Activated CD4-positive, alpha-beta memory T cell treated with anti-CD3 and anti-CD28 coated beads for 36 hours (primary cell): ENCODE results near the gene ADRA2C. TPM values are rescaled to one million over a fixed set of nuclear protein-coding genes. Genes with fewer than 3 reads are reported as not detected.

Source experiments
- CTCF ChIA-PET: fragments of 350-600 bp; sonication (Branson Sonifier 250); formaldehyde crosslinking; loops from one replicate; lab custom pipeline; 2021; ENCODE audit warnings: antibody characterized with exemption, inconsistent platforms; lab: Charles Lee
- POLR2A ChIA-PET: fragments of 350-600 bp; sonication (Branson Sonifier 250); formaldehyde crosslinking; loops from one replicate; lab custom pipeline; 2021; ENCODE audit warnings: antibody characterized with exemption; lab: Charles Lee
- DNase-seq: peaks from one replicate; pipeline ENCODE4 v3.0.0-alpha.2; 2020
- H3K27ac Mint-ChIP-seq: one replicate; pipeline ENCODE4 v1.8.0; 2021; ENCODE audit warnings: mixed read lengths
- H3K27me3 Mint-ChIP-seq: one replicate; pipeline ENCODE4 v1.8.0; 2021; ENCODE audit warnings: mixed read lengths
- H3K36me3 Mint-ChIP-seq: one replicate; pipeline ENCODE4 v1.8.0; 2021; ENCODE audit warnings: mixed read lengths
- H3K4me1 Mint-ChIP-seq: one replicate; pipeline ENCODE4 v1.8.0; 2021; ENCODE audit warnings: low read depth, mixed read lengths
- H3K4me3 Mint-ChIP-seq: one replicate; pipeline ENCODE4 v1.8.0; 2021; ENCODE audit warnings: mild to moderate bottlenecking, mixed read lengths
- H3K9me3 Mint-ChIP-seq: one replicate; pipeline ENCODE4 v1.8.0; 2021; ENCODE audit warnings: mixed read lengths
- intact Hi-C: fragments of 100-400 bp; cut with micrococcal nuclease; formaldehyde crosslinking; loops from one replicate; pipeline ENCODE4 v1.15.1; 2023
- total RNA-seq, 2 experiments: library from RNA; stranded (reverse); gene quantifications; one replicate each; pipeline ENCODE4 v1.2.3, GENCODE V29; 2021

Gene ADRA2C
- total RNA-seq, 2 experiments from 2014 or later = not detected

GRCh38 chr4:3799496-3799895 is 33.3 kb downstream of the ADRA2C start:
- POLR2A ChIA-PET = no interaction called here

GRCh38 chr4:3800351-3800750 is 34.2 kb downstream of the ADRA2C start:
- DNase-seq = no peak
- Mint-ChIP-seq H3K27ac (no peak overlapping the region), H3K4me1 (no peaks in the 10 kb centered on the region), H3K27me3 (peaks cover 4% of the 10 kb centered on the region), H3K36me3 (no peaks in the 10 kb centered on the region), H3K9me3 (peaks cover 17% of the 10 kb centered on the region), H3K4me3 (no peak overlapping the region)
- intact Hi-C loops = no loop called here
- POLR2A ChIA-PET = no interaction called here
- CTCF ChIA-PET = no interaction called here

More at GRCh38 chr4:3799496-3799895, 33.3 kb downstream of the ADRA2C start:
- H3K27me3 Mint-ChIP-seq = peaks cover 4% of the 10 kb centered on the region
- no peak for DNase-seq
- no peak overlapping the region for H3K27ac Mint-ChIP-seq
- peaks cover 24% of the 10 kb centered on the region for H3K9me3 Mint-ChIP-seq
- H3K4me1 Mint-ChIP-seq = no peaks in the 10 kb centered on the region
- intact Hi-C loops = no loop called here
- H3K36me3 Mint-ChIP-seq = no peaks in the 10 kb centered on the region
- CTCF ChIA-PET = no interaction called here
- H3K4me3 Mint-ChIP-seq = no peak overlapping the region

GRCh38 chr4:3801521-3801920 is 35.3 kb downstream of the ADRA2C start:
- Mint-ChIP-seq H3K4me1 (no peaks in the 10 kb centered on the region), H3K4me3 (no peak overlapping the region), H3K27ac (no peak overlapping the region), H3K27me3 (peaks cover 4% of the 10 kb centered on the region), H3K9me3 (peaks cover 6% of the 10 kb centered on the region), H3K36me3 (no peaks in the 10 kb centered on the region)
- ChIA-PET CTCF (no interaction called here), POLR2A (no interaction called here)
- no peak for DNase-seq
- intact Hi-C loops = no loop called here

- peaks cover 4% of the 10 kb centered on the region for H3K27me3 Mint-ChIP-seq
- no peaks in the 10 kb centered on the region for H3K36me3 Mint-ChIP-seq
- intact Hi-C loops = no loop called here
- no peak overlapping the region for H3K4me3 Mint-ChIP-seq
- no peak for DNase-seq
- ChIA-PET CTCF (no interaction called here), POLR2A (no interaction called here)
- peaks cover 1% of the 10 kb centered on the region for H3K9me3 Mint-ChIP-seq
- no peaks in the 10 kb centered on the region for H3K4me1 Mint-ChIP-seq
- no peak overlapping the region for H3K27ac Mint-ChIP-seq
Measured at GRCh38 chr4:3801931-3802550, 35.9 kb downstream of the ADRA2C start.

- H3K4me1 Mint-ChIP-seq = no peaks in the 10 kb centered on the region
- H3K36me3 Mint-ChIP-seq = no peaks in the 10 kb centered on the region
- H3K9me3 Mint-ChIP-seq = no peaks in the 10 kb centered on the region
- intact Hi-C loops = no loop called here
- CTCF ChIA-PET = no interaction called here
- DNase-seq = no peak
- no peak overlapping the region for H3K27ac Mint-ChIP-seq
- POLR2A ChIA-PET = no interaction called here
- peaks cover 5% of the 10 kb centered on the region for H3K27me3 Mint-ChIP-seq
- H3K4me3 Mint-ChIP-seq = no peak overlapping the region
Measured at GRCh38 chr4:3802571-3803474, 36.6 kb downstream of the ADRA2C start.

GRCh38 chr4:3803475-3803847 is 37.3 kb downstream of the ADRA2C start:
- Mint-ChIP-seq H3K4me3 (no peak overlapping the region), H3K27me3 (peaks cover 7% of the 10 kb centered on the region), H3K36me3 (no peaks in the 10 kb centered on the region), H3K27ac (no peak overlapping the region), H3K9me3 (no peaks in the 10 kb centered on the region), H3K4me1 (no peaks in the 10 kb centered on the region)
- DNase-seq = no peak
- POLR2A ChIA-PET = no interaction called here
- CTCF ChIA-PET = no interaction called here
- intact Hi-C loops = no loop called here

GRCh38 chr4:3803946-3804345 is 37.8 kb downstream of the ADRA2C start:
- H3K9me3 Mint-ChIP-seq = no peaks in the 10 kb centered on the region

GRCh38 chr4:3805026-3805425 is 38.8 kb downstream of the ADRA2C start:
- H3K9me3 Mint-ChIP-seq = no peaks in the 10 kb centered on the region
- H3K27me3 Mint-ChIP-seq = peaks cover 9% of the 10 kb centered on the region
- no peak overlapping the region for H3K27ac Mint-ChIP-seq
- H3K36me3 Mint-ChIP-seq = no peaks in the 10 kb centered on the region
- CTCF ChIA-PET = no interaction called here
- POLR2A ChIA-PET = no interaction called here
- H3K4me1 Mint-ChIP-seq = no peaks in the 10 kb centered on the region
- intact Hi-C loops = no loop called here
- no peak for DNase-seq
- H3K4me3 Mint-ChIP-seq = no peak overlapping the region

More at GRCh38 chr4:3803946-3804345, 37.8 kb downstream of the ADRA2C start:
- ChIA-PET POLR2A (no interaction called here), CTCF (no interaction called here)
- Mint-ChIP-seq H3K27me3 (peaks cover 7% of the 10 kb centered on the region), H3K4me1 (no peaks in the 10 kb centered on the region), H3K36me3 (no peaks in the 10 kb centered on the region), H3K4me3 (no peak overlapping the region), H3K27ac (no peak overlapping the region)
- no peak for DNase-seq
- intact Hi-C loops = no loop called here

- POLR2A ChIA-PET = no interaction called here
- no peaks in the 10 kb centered on the region for H3K36me3 Mint-ChIP-seq
- DNase-seq = no peak
- no peaks in the 10 kb centered on the region for H3K9me3 Mint-ChIP-seq
- peaks cover 7% of the 10 kb centered on the region for H3K27me3 Mint-ChIP-seq
- no peaks in the 10 kb centered on the region for H3K4me1 Mint-ChIP-seq
- no peak overlapping the region for H3K27ac Mint-ChIP-seq
- intact Hi-C loops = no loop called here
- CTCF ChIA-PET = no interaction called here
- H3K4me3 Mint-ChIP-seq = no peak overlapping the region
Measured at GRCh38 chr4:3805731-3806130, 39.5 kb downstream of the ADRA2C start.

GRCh38 chr4:3807311-3807710 is 41.1 kb downstream of the ADRA2C start:
- Mint-ChIP-seq H3K27me3 (peaks cover 7% of the 10 kb centered on the region), H3K36me3 (no peaks in the 10 kb centered on the region), H3K4me1 (no peaks in the 10 kb centered on the region), H3K4me3 (no peak overlapping the region), H3K9me3 (no peaks in the 10 kb centered on the region), H3K27ac (no peak overlapping the region)
- DNase-seq = no peak
- POLR2A ChIA-PET = no interaction called here
- CTCF ChIA-PET = no interaction called here
- intact Hi-C loops = no loop called here

GRCh38 chr4:3807822-3808496 is 41.8 kb downstream of the ADRA2C start:
- CTCF ChIA-PET = no interaction called here
- DNase-seq = no peak
- Mint-ChIP-seq H3K36me3 (no peaks in the 10 kb centered on the region), H3K4me1 (no peaks in the 10 kb centered on the region), H3K27me3 (peaks cover 7% of the 10 kb centered on the region), H3K27ac (no peak overlapping the region), H3K4me3 (no peak overlapping the region), H3K9me3 (no peaks in the 10 kb centered on the region)
- POLR2A ChIA-PET = no interaction called here
- intact Hi-C loops = no loop called here

GRCh38 chr4:3808597-3808996 is 42.4 kb downstream of the ADRA2C start:
- intact Hi-C loops = no loop called here
- no peak for DNase-seq
- no peak overlapping the region for H3K4me3 Mint-ChIP-seq
- H3K9me3 Mint-ChIP-seq = no peaks in the 10 kb centered on the region
- peaks cover 7% of the 10 kb centered on the region for H3K27me3 Mint-ChIP-seq
- POLR2A ChIA-PET = no interaction called here
- H3K36me3 Mint-ChIP-seq = no peaks in the 10 kb centered on the region
- no peak overlapping the region for H3K27ac Mint-ChIP-seq
- CTCF ChIA-PET = no interaction called here
- H3K4me1 Mint-ChIP-seq = no peaks in the 10 kb centered on the region
